Measurements from ENCODE around the gene KCNMA1.

The KCNMA1 gene

GRCh38 chr10:77378366-77379349 lies 258.9 kb downstream of the KCNMA1 start:
- DNase-seq (ENCODE audit: low read depth, low spot score): no peak

- DNase-seq (ENCODE audit: low read depth, low spot score): no peak
These were observed 259.8 kb downstream of the KCNMA1 start for GRCh38 chr10:77377678-77378352.

GRCh38 chr10:77377034-77377433 lies 260.6 kb downstream of the KCNMA1 start:
- no peak for DNase-seq (ENCODE audit: low read depth, low spot score)

- no peak for DNase-seq (ENCODE audit: low read depth, low spot score)
These were observed 263.4 kb downstream of the KCNMA1 start for GRCh38 chr10:77374189-77374656.

- DNase-seq (ENCODE audit: low read depth, low spot score): no peak
These were observed 265.5 kb downstream of the KCNMA1 start for GRCh38 chr10:77371848-77372799.

GRCh38 chr10:77371421-77371820 lies 266.2 kb downstream of the KCNMA1 start:
- DNase-seq (ENCODE audit: low read depth, low spot score): no peak

- DNase-seq (ENCODE audit: low read depth, low spot score): no peak
These were observed 269.6 kb downstream of the KCNMA1 start for GRCh38 chr10:77368006-77368405.

GRCh38 chr10:77363210-77363609 lies 274.4 kb downstream of the KCNMA1 start:
- no peak for DNase-seq (ENCODE audit: low read depth, low spot score)

GRCh38 chr10:77361831-77362230 lies 275.8 kb downstream of the KCNMA1 start:
- DNase-seq (ENCODE audit: low read depth, low spot score): no peak

GRCh38 chr10:77361426-77361825 lies 276.2 kb downstream of the KCNMA1 start:
- no peak for DNase-seq (ENCODE audit: low read depth, low spot score)

- DNase-seq (ENCODE audit: low read depth, low spot score): no peak
These were observed 276.8 kb downstream of the KCNMA1 start for GRCh38 chr10:77360835-77361234.

- no peak for DNase-seq (ENCODE audit: low read depth, low spot score)
These were observed 277.6 kb downstream of the KCNMA1 start for GRCh38 chr10:77359950-77360520.

- DNase-seq (ENCODE audit: low read depth, low spot score): no peak
These were observed 278.3 kb downstream of the KCNMA1 start for GRCh38 chr10:77359287-77359691.

GRCh38 chr10:77358656-77359055 lies 279.0 kb downstream of the KCNMA1 start:
- no peak for DNase-seq (ENCODE audit: low read depth, low spot score)

- peak; percentile 58 for DNase-seq (ENCODE audit: low read depth, low spot score)
These were observed 279.8 kb downstream of the KCNMA1 start for GRCh38 chr10:77357611-77358310.

- DNase-seq (ENCODE audit: low read depth, low spot score): no peak
These were observed 280.4 kb downstream of the KCNMA1 start for GRCh38 chr10:77357185-77357584.

GRCh38 chr10:77355844-77356243 lies 281.8 kb downstream of the KCNMA1 start:
- no peak for DNase-seq (ENCODE audit: low read depth, low spot score)

- peak; percentile 54 for DNase-seq (ENCODE audit: low read depth, low spot score)
These were observed 286.2 kb downstream of the KCNMA1 start for GRCh38 chr10:77351386-77351785.

- peak; percentile 98 for DNase-seq (ENCODE audit: low read depth, low spot score)
These were observed 286.9 kb downstream of the KCNMA1 start for GRCh38 chr10:77350711-77351119.

- DNase-seq (ENCODE audit: low read depth, low spot score): no peak
These were observed 287.5 kb downstream of the KCNMA1 start for GRCh38 chr10:77350134-77350533.

Data from astrocyte of the hippocampus (primary cell).